HG03558 (cell line): ENCODE data around the gene DNAH14.
"Not testable (repeated sequence)": the region's sequence is repeated elsewhere in the genome, so short reads cannot be mapped to it uniquely, and the experiment has no call there.

Source experiments
- ATAC-seq: cut with Tn5 transposase; IDR thresholded peaks from one replicate; pipeline ENCODE4 v1.9.1; 2021; ENCODE audit warnings: moderate number of reproducible peaks; ENCODE audit not compliant: unreplicated experiment; ENCODE audit errors: extremely low read depth

Gene DNAH14

DNA sequence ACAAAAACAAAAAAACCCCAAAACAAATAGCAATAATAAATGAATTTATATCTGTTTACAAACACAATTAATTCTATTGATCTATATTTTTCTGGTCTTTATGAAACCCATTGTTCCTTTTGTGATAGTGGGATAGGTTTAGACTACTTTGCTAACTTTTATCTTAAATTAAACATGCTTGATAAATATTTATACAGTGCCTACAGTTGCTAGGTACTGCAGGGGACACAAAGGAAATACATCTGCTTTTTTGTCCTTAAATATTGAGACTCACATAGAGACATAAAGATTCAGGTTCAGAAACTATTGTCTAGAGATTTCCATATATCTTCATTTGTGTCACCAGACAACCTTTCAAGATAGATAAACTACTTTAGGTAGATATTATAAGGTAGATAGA lies 8.5 kb upstream of the DNAH14 start:
- ATAC-seq, result no peak

DNA sequence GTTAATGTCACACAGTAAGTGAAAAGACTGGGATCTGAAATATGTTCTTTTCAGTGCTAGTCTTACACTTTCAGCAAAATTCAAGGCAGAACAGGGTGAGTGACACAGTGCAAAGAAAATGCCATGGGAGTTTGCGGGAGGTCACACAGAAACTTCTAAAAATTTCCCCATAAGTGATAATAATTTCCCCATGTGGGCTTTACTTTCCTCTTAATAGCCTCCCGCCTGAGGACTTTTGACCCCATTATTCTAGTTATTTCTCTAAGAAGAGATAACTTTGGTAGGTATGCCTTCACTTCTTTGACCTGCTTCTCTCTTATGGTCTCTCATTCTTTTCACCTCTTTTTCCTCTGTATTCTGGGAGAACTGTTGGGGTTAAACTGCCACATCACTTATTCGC lies 8.1 kb upstream of the DNAH14 start:
- no peak for ATAC-seq

- no peak for ATAC-seq
These were observed 6.9 kb upstream of the DNAH14 start for GRCh38 chr1:224922404-224923164.

- no peak for ATAC-seq
These were observed 5.7 kb upstream of the DNAH14 start for GRCh38 chr1:224923726-224924125.

DNA sequence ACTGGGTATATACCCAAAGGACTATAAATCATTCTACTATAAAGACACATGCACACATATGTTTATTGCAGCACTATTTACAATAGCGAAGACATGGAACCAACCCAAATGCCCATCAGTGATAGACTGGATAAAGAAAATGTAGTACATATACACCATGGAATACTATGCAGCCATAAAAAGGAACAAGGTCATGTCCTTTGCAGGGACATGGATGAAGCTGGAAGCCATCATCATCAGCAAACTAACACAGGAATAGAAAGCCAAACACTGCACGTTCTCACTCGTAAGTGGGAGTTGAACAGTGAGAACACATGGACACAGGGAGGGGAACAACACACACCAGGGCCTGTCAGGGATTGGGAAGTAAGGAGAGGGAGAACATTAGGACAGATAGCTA lies 1.8 kb upstream of the DNAH14 start:
- ATAC-seq, result not testable (repeated sequence)

GRCh38 chr1:224928906-224929305 lies 569 bp upstream of the DNAH14 start:
- no peak for ATAC-seq

GRCh38 chr1:224931605-224932004 lies 2.1 kb downstream of the DNAH14 start:
- ATAC-seq, result no peak

GRCh38 chr1:224932607-224933249 lies 3.3 kb downstream of the DNAH14 start:
- no peak for ATAC-seq

DNA sequence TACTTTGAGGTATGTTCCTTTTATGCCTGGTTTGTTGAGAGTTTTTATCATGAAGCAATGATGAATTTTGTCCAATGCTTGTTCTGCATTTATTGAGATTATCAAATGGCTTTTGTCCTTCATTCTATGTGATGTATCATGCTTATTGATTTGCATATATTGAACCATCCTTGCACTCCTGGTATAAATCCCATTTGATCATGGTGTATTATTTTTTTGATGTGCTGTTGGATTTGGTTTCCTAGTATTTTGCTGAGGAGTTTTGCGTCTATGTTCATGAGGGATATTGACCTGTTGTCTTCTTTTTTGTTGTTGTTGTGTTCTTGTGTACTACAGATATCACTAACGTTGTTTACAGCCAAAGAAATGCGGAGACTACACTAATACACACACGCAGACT lies 4.1 kb downstream of the DNAH14 start:
- no peak for ATAC-seq

GRCh38 chr1:224938652-224939051 lies 9.2 kb downstream of the DNAH14 start:
- ATAC-seq, result no peak

DNA sequence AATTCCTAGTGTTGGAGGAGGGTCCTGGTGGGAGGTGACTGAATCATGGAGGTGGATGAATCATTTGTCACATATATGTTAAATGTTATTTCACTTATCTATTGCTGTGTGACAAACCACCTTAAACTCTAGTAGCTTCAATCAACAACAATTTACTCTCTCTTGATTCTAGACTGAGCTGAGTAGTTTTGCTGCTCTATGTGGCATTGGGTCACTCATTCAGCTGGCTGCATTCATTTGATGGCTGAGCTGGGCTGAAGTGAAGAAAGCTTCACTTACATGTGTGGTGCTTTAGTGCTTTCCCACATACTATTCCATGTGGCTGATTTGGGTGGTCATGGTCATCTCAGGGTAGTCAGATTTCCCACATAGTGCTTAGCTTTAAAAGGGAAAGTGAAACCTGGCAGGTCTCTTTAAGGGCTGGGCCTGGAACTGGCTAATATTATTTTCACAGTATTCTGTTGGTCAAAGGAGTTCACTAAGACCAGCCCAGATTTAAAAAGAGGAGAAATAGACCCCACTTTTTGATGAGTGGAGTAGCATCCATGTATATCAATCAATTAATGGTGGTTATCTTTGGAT lies 10.5 kb downstream of the DNAH14 start:
- no peak for ATAC-seq

DNA sequence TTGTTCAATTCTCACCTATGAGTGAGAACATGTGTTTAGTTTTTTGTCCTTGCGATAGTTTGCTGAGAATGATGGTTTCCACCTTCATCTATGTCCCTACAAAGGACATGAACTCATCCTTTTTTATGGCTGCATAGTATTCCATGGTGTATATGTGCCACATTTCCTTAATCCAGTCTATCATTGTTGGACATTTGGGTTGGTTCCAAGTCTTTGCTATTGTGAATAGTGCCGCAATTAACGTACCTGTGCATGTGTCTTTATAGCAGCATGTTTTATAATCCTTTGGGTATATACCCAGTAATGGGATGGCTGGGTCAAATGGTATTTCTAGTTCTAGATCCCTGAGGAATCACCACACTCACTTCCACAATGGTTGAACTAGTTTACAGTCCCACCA lies 11.3 kb downstream of the DNAH14 start:
- not testable (repeated sequence) for ATAC-seq

- not testable (repeated sequence) for ATAC-seq
These were observed 16.3 kb downstream of the DNAH14 start for GRCh38 chr1:224945651-224946348.

GRCh38 chr1:224946349-224946691 lies 16.8 kb downstream of the DNAH14 start:
- ATAC-seq, result not testable (repeated sequence)

DNA sequence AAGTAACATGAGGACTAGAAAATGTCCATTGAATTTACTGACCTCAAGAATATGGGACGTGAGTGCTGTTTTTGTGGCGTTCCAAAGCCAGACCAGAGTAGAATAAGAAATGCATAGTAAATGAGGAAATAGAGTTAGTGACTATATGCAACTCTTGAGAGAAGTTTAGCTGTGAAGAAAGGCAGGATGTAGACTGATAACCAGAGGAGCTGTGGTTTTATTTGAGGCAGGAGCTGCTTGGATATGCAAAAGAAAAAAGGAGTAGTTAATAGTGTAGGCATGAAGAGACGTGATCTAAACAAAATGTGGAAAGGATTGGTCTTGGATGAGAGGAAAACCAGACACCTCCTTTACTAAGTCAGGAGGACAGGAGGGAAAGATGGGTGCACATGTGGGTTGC lies 28.2 kb downstream of the DNAH14 start:
- ATAC-seq, result no peak

- no peak for ATAC-seq
These were observed 29.0 kb downstream of the DNAH14 start for GRCh38 chr1:224958490-224958889.

GRCh38 chr1:224959115-224959514 lies 29.6 kb downstream of the DNAH14 start:
- no peak for ATAC-seq

- ATAC-seq, result no peak
These were observed 30.2 kb downstream of the DNAH14 start for GRCh38 chr1:224959656-224960055.

DNA sequence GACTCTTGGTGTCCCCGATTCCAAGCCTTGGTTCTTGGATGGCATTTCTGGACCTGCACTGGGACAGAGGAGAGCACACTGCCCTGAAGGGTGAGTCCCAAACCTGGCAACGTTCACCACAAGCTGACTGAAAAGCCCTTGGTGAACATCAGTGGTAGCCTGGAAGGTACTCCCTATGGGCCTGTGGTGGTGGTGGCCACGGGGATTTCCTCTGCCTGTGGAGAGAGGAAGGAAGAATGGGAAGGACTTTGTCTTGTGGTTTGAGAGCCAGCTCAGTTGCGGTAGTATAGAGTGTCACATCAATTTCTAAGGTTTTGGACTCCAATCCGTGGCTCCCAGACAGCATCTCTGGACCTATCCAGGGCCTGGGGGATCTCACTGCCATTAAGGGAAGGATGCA lies 50.7 kb downstream of the DNAH14 start:
- no peak for ATAC-seq

DNA sequence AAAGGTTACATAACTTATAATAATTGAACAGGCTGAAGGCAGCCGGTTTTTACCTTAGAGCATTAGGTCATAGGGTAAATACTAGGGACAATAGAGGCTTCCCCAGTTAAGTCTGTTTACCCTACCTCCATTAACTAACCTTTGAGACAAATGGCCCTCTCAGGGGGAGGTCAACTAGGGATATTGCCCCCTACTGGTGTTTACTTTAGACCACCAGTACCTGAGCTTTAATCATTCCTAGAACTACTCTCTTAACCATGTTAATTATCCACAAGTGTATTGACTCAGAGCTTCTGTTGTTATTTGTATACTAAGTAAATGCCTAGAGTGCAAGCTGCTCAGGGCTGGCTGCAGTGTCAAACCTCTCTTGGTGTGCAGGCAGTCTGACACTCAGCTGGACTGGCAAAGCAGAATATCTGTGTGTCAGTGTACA lies 52.5 kb downstream of the DNAH14 start:
- ATAC-seq, result not testable (repeated sequence)

DNA sequence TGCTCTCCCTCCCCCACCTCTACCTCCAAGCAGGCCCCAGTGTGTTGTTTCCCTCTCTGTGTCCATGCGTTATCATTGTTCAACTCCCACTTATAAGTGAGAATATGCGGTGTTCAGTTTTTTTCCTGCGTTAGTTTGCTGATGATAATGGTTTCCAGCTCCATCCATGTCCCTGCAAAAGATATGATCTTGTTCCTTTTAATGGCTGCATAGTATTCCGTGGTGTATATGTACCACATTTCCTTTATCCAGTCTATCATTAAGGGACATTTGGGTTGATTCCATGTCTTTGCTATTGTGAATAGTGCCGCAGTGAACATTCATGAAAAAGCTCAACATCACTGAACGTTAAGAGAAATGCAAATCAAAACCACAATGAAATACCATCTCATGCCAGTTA lies 58.6 kb downstream of the DNAH14 start:
- ATAC-seq, result no peak
